ENCODE measurements around the gene ADA. TPM values are rescaled to one million over a fixed set of nuclear protein-coding genes. Genes with fewer than 3 reads are reported as not detected.

Gene ADA
- total RNA-seq, 1 experiment from 2014 or later, result 5.1 TPM

DNA sequence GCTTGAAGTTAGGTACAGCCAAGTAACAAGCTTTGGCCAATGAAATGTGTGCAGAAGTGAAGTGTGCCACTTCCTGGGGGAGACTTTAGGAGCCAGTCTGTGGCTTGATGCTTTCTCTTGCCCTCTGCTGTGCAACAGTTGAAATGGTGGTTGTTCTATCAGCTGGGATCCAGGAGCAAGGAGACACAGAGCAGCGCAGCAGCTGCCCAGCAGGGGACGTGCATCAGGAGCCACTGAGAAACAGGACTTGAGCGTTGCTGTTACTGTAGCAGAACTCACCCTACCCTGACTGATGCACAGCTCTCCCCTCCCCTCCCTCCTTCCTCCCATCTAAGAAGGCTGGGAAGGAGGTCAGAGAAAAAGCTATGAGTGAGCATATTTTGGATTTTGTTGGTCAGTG, 44.8 kb upstream of the ADA start:
- TF ChIP-seq, protein P1, sequence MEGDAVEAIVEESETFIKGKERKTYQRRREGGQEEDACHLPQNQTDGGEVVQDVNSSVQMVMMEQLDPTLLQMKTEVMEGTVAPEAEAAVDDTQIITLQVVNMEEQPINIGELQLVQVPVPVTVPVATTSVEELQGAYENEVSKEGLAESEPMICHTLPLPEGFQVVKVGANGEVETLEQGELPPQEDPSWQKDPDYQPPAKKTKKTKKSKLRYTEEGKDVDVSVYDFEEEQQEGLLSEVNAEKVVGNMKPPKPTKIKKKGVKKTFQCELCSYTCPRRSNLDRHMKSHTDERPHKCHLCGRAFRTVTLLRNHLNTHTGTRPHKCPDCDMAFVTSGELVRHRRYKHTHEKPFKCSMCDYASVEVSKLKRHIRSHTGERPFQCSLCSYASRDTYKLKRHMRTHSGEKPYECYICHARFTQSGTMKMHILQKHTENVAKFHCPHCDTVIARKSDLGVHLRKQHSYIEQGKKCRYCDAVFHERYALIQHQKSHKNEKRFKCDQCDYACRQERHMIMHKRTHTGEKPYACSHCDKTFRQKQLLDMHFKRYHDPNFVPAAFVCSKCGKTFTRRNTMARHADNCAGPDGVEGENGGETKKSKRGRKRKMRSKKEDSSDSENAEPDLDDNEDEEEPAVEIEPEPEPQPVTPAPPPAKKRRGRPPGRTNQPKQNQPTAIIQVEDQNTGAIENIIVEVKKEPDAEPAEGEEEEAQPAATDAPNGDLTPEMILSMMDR (IDR thresholded peaks at IDR 0.05; ENCODE audit: unreplicated experiment), result no peak
- intact Hi-C loops (cut with micrococcal nuclease), result no loop called here
- no peaks in the 10 kb centered on the region for H3K36me3 Mint-ChIP-seq (ENCODE audit: insufficient read depth, unreplicated experiment)
- ChIA-PET POLR2A (interaction anchor here (1.0 to 1.1 kb wide), 2 partner anchors 24 to 33 kb away, joined by 3 to 4 read pairs; no protein-coding TSS in a partner anchor), CTCF (interaction anchor here (0.6 to 4.2 kb wide), 6 partner anchors 8 to 56 kb away, joined by 3 to 35 read pairs (median 4); no protein-coding TSS in a partner anchor)
- no peaks in the 10 kb centered on the region for H3K27me3 Mint-ChIP-seq (ENCODE audit: insufficient read depth, unreplicated experiment)
- H3K4me3 Mint-ChIP-seq (ENCODE audit: unreplicated experiment), result no peak overlapping the region
- no peak for DNase-seq (ENCODE audit: unreplicated experiment)
- no TSS peak for BruUV-seq (replicated peaks)
- H3K4me1 Mint-ChIP-seq (ENCODE audit: insufficient read depth, unreplicated experiment), result peaks cover 23% of the 10 kb centered on the region
- no peaks in the 10 kb centered on the region for H3K9me3 Mint-ChIP-seq (ENCODE audit: unreplicated experiment)
- H3K27ac Mint-ChIP-seq (ENCODE audit: low read depth, unreplicated experiment), result no peak overlapping the region

GRCh38 chr20:44695674-44696300, 44.3 kb upstream of the ADA start:
- no peaks in the 10 kb centered on the region for H3K36me3 Mint-ChIP-seq (ENCODE audit: insufficient read depth, unreplicated experiment)
- BruUV-seq (replicated peaks), result no TSS peak
- H3K4me3 Mint-ChIP-seq (ENCODE audit: unreplicated experiment), result no peak overlapping the region
- TF ChIP-seq, protein P1 (IDR thresholded peaks at IDR 0.05; ENCODE audit: unreplicated experiment), result no peak
- no peaks in the 10 kb centered on the region for H3K27me3 Mint-ChIP-seq (ENCODE audit: insufficient read depth, unreplicated experiment)
- DNase-seq (ENCODE audit: unreplicated experiment), result no peak
- no peaks in the 10 kb centered on the region for H3K9me3 Mint-ChIP-seq (ENCODE audit: unreplicated experiment)
- H3K4me1 Mint-ChIP-seq (ENCODE audit: insufficient read depth, unreplicated experiment), result peaks cover 21% of the 10 kb centered on the region
- POLR2A ChIA-PET, result interaction anchor here (1.0 to 1.1 kb wide), 2 partner anchors 25 to 33 kb away, joined by 3 to 4 read pairs; no protein-coding TSS in a partner anchor
- CTCF ChIA-PET, result interaction anchor here (0.6 to 4.2 kb wide), 5 partner anchors 9 to 56 kb away, joined by 3 to 35 read pairs (median 3); no protein-coding TSS in a partner anchor
- intact Hi-C loops (cut with micrococcal nuclease), result no loop called here
- H3K27ac Mint-ChIP-seq (ENCODE audit: low read depth, unreplicated experiment), result no peak overlapping the region

DNA sequence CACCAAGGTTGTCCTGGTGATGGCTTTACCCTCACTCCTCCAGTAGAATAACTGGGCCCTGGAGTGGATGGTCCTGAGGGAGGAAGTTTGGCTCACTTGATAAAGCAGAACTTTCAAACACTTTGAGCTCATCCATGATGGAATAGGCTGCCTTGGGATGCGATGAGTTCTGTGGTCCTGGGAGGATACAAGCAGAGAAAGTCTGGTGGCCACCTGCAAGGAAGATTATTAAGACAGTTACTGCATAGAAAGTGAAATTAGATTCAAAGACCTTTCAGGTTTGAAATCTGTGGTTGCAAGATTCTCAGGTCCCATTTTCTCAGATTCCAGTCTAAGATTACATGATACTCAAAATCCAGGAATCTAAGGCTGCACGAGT, 43.8 kb upstream of the ADA start:
- DNase-seq (ENCODE audit: unreplicated experiment), result no peak
- H3K9me3 Mint-ChIP-seq (ENCODE audit: unreplicated experiment), result no peaks in the 10 kb centered on the region
- intact Hi-C loops (cut with micrococcal nuclease), result no loop called here
- BruUV-seq (replicated peaks), result no TSS peak
- H3K4me3 Mint-ChIP-seq (ENCODE audit: unreplicated experiment), result no peak overlapping the region
- H3K27ac Mint-ChIP-seq (ENCODE audit: low read depth, unreplicated experiment), result no peak overlapping the region
- H3K4me1 Mint-ChIP-seq (ENCODE audit: insufficient read depth, unreplicated experiment), result peaks cover 20% of the 10 kb centered on the region
- ChIA-PET POLR2A (no interaction called here), CTCF (interaction anchor here (4.2 kb wide), 1 partner anchor 12 kb away, joined by 35 read pairs; no protein-coding TSS in a partner anchor)
- TF ChIP-seq, protein P1 (IDR thresholded peaks at IDR 0.05; ENCODE audit: unreplicated experiment), result no peak
- no peaks in the 10 kb centered on the region for H3K36me3 Mint-ChIP-seq (ENCODE audit: insufficient read depth, unreplicated experiment)
- no peaks in the 10 kb centered on the region for H3K27me3 Mint-ChIP-seq (ENCODE audit: insufficient read depth, unreplicated experiment)

DNA sequence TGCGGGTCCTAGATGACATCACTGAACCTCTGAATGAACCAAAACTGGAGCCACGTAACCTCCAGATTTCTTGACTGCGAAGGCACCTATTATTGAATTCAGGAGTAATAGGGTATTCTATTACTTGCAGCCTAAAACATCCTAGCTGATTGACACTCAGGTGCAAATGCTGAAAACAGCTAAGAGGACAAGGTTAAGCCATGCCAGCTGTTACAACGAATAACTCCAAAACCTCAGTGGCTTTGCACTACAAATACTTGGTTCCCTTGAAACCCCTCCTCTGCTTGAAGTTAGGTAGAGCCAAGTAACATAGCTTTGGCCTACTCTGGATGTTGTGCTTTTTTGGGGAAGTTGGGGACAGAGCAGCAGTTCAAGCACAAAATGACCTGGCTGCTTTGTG, 42.7 kb upstream of the ADA start:
- ChIA-PET POLR2A (interaction anchor here (1.1 to 2.4 kb wide), 3 partner anchors 11 to 53 kb away, joined by 3 to 10 read pairs (median 3); no protein-coding TSS in a partner anchor), CTCF (interaction anchor here (1.2 to 4.2 kb wide), 3 partner anchors 11 to 54 kb away, joined by 3 to 35 read pairs (median 4); no protein-coding TSS in a partner anchor)

More for the DNA sequence above, 42.7 kb upstream of the ADA start:
- no peak overlapping the region for H3K4me3 Mint-ChIP-seq (ENCODE audit: unreplicated experiment)
- H3K27ac Mint-ChIP-seq (ENCODE audit: low read depth, unreplicated experiment), result no peak overlapping the region
- DNase-seq (ENCODE audit: unreplicated experiment), result no peak
- intact Hi-C loops (cut with micrococcal nuclease), result no loop called here
- TF ChIP-seq, protein P1 (IDR thresholded peaks at IDR 0.05; ENCODE audit: unreplicated experiment), result no peak
- H3K4me1 Mint-ChIP-seq (ENCODE audit: insufficient read depth, unreplicated experiment), result peaks cover 20% of the 10 kb centered on the region
- no peaks in the 10 kb centered on the region for H3K9me3 Mint-ChIP-seq (ENCODE audit: unreplicated experiment)
- no peaks in the 10 kb centered on the region for H3K27me3 Mint-ChIP-seq (ENCODE audit: insufficient read depth, unreplicated experiment)
- no peaks in the 10 kb centered on the region for H3K36me3 Mint-ChIP-seq (ENCODE audit: insufficient read depth, unreplicated experiment)
- BruUV-seq (replicated peaks), result no TSS peak

Measured in MCF 10A (cell line).